Nephron (organoid): Measurements from ENCODE around the gene CREB3.

Experiments
- H3K27ac Mint-ChIP-seq, 3 experiments: 2 replicates each; pipeline ENCODE4 v1.8.0; 2020; ENCODE audit warnings: mixed read lengths in 3 of 3, mild to moderate bottlenecking in 2 of 3, moderate library complexity in 1 of 3
- H3K27me3 Mint-ChIP-seq: 2 replicates; pipeline ENCODE4 v1.8.0; 2021; ENCODE audit warnings: low read depth, mild to moderate bottlenecking, moderate library complexity, mixed read lengths
- H3K36me3 Mint-ChIP-seq: 2 replicates; pipeline ENCODE4 v1.8.0; 2020; ENCODE audit warnings: low read depth, mixed read lengths
- H3K4me1 Mint-ChIP-seq: 2 replicates; pipeline ENCODE4 v1.8.0; 2020; ENCODE audit warnings: mixed read lengths
- H3K4me3 Mint-ChIP-seq, 3 experiments: 2 replicates each; pipeline ENCODE4 v1.8.0; 2020; ENCODE audit warnings: mild to moderate bottlenecking in 3 of 3, mixed read lengths in 3 of 3, moderate library complexity in 2 of 3
- H3K9me3 Mint-ChIP-seq: 2 replicates; pipeline ENCODE4 v1.8.0; 2020; ENCODE audit warnings: mixed read lengths
- CTCF ChIP-seq, 3 experiments: fragments of 200-600 bp; sonication (generic); IDR thresholded peaks; one replicate each; pipeline ENCODE4 v1.5.0; 2021; ENCODE audit warnings: antibody characterized with exemption in 3 of 3; ENCODE audit not compliant: unreplicated experiment in 3 of 3

CREB3 gene

GRCh38 chr9:35741740-35742139, 9.3 kb downstream of the CREB3 start:
- TF ChIP-seq CTCF (IDR thresholded peaks at IDR 0.05; ENCODE audit: unreplicated experiment in 3 of 3), result no peak
- Mint-ChIP-seq H3K27me3 (no peaks in the 10 kb centered on the region), H3K4me1 (peaks cover 19% of the 10 kb centered on the region), H3K4me3 (no peak overlapping the region), H3K9me3 (no peaks in the 10 kb centered on the region), H3K36me3 (peaks cover 70% of the 10 kb centered on the region), H3K27ac (no peak overlapping the region)

GRCh38 chr9:35743452-35743851, 11.0 kb downstream of the CREB3 start:
- Mint-ChIP-seq H3K27me3 (no peaks in the 10 kb centered on the region), H3K4me1 (peaks cover 34% of the 10 kb centered on the region), H3K9me3 (no peaks in the 10 kb centered on the region), H3K27ac (peak overlapping the region in 1 of 3 experiments; percentile 40), H3K36me3 (peaks cover 64% of the 10 kb centered on the region), H3K4me3 (peak overlapping the region in 2 of 3 experiments; percentile 28 to 56)
- TF ChIP-seq CTCF (IDR thresholded peaks at IDR 0.05; ENCODE audit: unreplicated experiment in 3 of 3), result no peak

DNA sequence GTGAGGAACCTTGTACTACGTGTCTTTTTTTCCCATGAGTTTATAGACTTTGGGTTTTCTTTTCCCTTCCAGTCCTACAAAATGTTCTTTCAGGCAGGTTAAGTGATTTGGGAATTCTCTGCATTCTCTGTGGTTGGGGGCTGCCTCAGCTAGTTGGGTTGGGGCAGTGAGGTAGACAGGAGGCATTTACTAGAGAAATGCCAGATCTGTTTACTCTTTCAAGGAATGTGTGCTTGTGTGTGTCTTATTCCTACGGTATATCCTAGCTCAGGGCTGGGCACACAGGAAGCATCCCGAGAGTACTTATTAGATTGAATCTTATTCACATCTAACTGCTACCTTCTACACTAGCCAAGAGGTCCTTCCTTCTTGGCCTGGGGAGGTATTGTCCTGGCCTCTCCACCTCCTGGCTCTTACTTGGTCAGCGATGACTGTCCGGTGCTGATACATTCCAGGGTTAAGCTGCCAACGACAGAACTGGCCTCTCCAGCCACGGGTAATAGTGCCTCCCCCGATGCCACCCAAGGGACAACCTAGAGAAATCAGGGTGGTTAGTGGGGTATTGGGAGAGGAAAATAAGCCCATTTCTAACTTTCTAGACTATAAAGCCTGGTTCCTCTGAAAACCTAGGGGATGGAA, 11.5 kb downstream of the CREB3 start:
- Mint-ChIP-seq H3K27me3 (no peaks in the 10 kb centered on the region), H3K36me3 (peaks cover 59% of the 10 kb centered on the region), H3K27ac (no peak overlapping the region), H3K4me1 (peaks cover 34% of the 10 kb centered on the region), H3K4me3 (no peak overlapping the region), H3K9me3 (no peaks in the 10 kb centered on the region)
- no peak for TF ChIP-seq CTCF (IDR thresholded peaks at IDR 0.05; ENCODE audit: unreplicated experiment in 3 of 3)

DNA sequence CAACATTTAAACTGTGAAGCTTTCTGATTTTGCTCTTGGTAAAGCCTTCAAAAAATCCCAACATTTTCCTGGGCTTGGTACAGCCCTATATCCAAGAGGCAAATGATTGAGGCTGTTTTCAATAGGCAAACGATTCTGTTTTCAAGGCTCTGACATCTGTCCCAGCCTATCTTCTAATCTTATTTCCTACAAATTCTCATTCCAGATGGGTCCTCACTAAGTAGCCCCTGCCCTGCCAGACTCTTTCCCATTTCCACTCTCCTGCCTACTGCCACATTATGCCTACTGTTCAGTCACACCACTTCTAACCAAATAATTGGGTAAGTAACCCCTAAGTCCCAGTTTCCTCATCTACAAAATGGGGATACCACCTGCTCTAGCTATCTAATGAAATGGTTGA, 13.1 kb downstream of the CREB3 start:
- H3K4me3 Mint-ChIP-seq, result peak overlapping the region; percentile 78 to 93 (median 84)
- H3K9me3 Mint-ChIP-seq, result no peaks in the 10 kb centered on the region
- H3K27me3 Mint-ChIP-seq, result no peaks in the 10 kb centered on the region
- peak overlapping the region; percentile 2 to 42 (median 20) for H3K27ac Mint-ChIP-seq
- peaks cover 40% of the 10 kb centered on the region for H3K4me1 Mint-ChIP-seq
- no peak for TF ChIP-seq CTCF (IDR thresholded peaks at IDR 0.05; ENCODE audit: unreplicated experiment in 3 of 3)
- H3K36me3 Mint-ChIP-seq, result peaks cover 46% of the 10 kb centered on the region

GRCh38 chr9:35746583-35746982, 14.1 kb downstream of the CREB3 start:
- peaks cover 44% of the 10 kb centered on the region for H3K36me3 Mint-ChIP-seq
- H3K4me3 Mint-ChIP-seq, result peak overlapping the region; percentile 93 to 96 (median 94)
- H3K27me3 Mint-ChIP-seq, result no peaks in the 10 kb centered on the region
- peak overlapping the region; percentile 61 to 74 (median 70) for H3K27ac Mint-ChIP-seq
- no peak for TF ChIP-seq CTCF (IDR thresholded peaks at IDR 0.05; ENCODE audit: unreplicated experiment in 3 of 3)
- peaks cover 40% of the 10 kb centered on the region for H3K4me1 Mint-ChIP-seq
- no peaks in the 10 kb centered on the region for H3K9me3 Mint-ChIP-seq

DNA sequence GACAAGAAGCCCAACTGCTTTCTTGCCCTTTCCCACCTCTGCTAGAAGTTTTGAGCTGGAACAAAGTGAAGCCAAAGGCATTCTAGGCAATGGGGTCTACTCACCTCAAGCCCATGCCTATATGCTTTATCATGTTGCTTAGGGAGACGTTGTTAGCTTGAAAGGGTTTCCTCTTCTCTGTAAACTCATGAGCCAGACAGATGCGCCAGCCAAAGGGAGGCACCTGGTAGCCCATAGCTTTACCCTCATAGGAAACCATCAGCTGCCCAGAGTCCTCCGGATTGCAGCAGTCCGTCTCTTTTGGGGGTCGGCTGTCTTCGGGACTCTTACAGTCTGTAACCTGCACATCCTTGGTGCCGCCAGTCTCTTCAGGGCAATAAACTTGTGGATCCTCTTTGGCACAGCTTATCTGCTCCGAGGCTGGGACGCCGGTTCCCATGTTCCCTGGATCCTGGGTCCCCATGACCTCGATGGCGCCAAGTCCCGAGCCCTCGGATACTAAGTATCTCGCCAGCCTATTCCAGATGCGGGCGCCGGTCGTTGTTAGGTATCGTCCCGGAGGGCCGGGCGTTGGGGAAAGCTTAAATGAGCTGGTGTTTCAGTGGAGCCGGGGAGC, 15.9 kb downstream of the CREB3 start:
- peaks cover 38% of the 10 kb centered on the region for H3K4me1 Mint-ChIP-seq
- H3K9me3 Mint-ChIP-seq, result no peaks in the 10 kb centered on the region
- TF ChIP-seq CTCF (IDR thresholded peaks at IDR 0.05; ENCODE audit: unreplicated experiment in 3 of 3), result no peak
- H3K27me3 Mint-ChIP-seq, result no peaks in the 10 kb centered on the region
- peak overlapping the region; percentile 93 to 96 (median 94) for H3K4me3 Mint-ChIP-seq
- peaks cover 44% of the 10 kb centered on the region for H3K36me3 Mint-ChIP-seq
- peak overlapping the region; percentile 64 to 85 (median 74) for H3K27ac Mint-ChIP-seq
